ENCODE results near the gene GALNT2. TPM values are rescaled to one million over a fixed set of nuclear protein-coding genes. Genes with fewer than 3 reads are reported as not detected.

GALNT2 gene
- total RNA-seq, 1 donor from 2014 or later: 28.3 TPM

DNA sequence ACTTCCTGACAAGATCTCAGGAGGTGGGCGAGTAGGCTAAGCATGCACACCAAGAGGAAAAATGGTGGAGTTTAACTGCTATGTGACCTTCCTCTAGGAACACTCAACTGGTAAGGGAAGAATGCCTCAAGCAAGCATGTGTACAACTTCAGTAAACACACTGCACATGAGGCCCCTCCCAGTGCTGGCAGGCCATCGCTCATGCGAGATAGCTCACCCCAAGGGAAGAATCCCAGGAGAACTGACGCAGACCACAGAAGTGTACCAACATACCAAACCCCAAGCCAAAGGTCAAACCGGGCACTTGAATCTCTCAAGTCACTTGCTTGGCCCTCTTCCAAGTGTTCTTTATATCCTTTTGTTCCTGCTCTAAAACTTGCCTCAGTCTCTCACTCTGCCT is 40.5 kb upstream of the GALNT2 start:
- Histone ChIP-seq H3K9me3 (replicated peaks) (peaks cover 12% of the 10 kb centered on the region), H3K4me3 (no peak overlapping the region), H3K4me1 (no peaks in the 10 kb centered on the region), H3K27ac (replicated peaks) (no peak overlapping the region), H3K27me3 (ENCODE audit: low read depth) (no peaks in the 10 kb centered on the region), H3K36me3 (no peaks in the 10 kb centered on the region)
- no peak for DNase-seq
- intact Hi-C loops (cut with micrococcal nuclease): no loop called here
- no peak for TF ChIP-seq CTCF (IDR thresholded peaks at IDR 0.05; ENCODE audit: borderline replicate concordance)

- no peaks in the 10 kb centered on the region for H3K36me3 ChIP-seq
- no peak for DNase-seq
- no peak for TF ChIP-seq CTCF (IDR thresholded peaks at IDR 0.05; ENCODE audit: borderline replicate concordance)
- intact Hi-C loops (cut with micrococcal nuclease): no loop called here
- H3K27ac ChIP-seq (replicated peaks): no peak overlapping the region
- H3K4me1 ChIP-seq: no peaks in the 10 kb centered on the region
- no peaks in the 10 kb centered on the region for H3K27me3 ChIP-seq (ENCODE audit: low read depth)
- H3K4me3 ChIP-seq: no peak overlapping the region
- H3K9me3 ChIP-seq (replicated peaks): peaks cover 12% of the 10 kb centered on the region
Measured at GRCh38 chr1:230028602-230029223, 38.3 kb upstream of the GALNT2 start.

- Histone ChIP-seq H3K36me3 (no peaks in the 10 kb centered on the region), H3K27me3 (ENCODE audit: low read depth) (no peaks in the 10 kb centered on the region), H3K27ac (replicated peaks) (no peak overlapping the region), H3K4me1 (no peaks in the 10 kb centered on the region), H3K4me3 (no peak overlapping the region), H3K9me3 (replicated peaks) (peaks cover 15% of the 10 kb centered on the region)
- TF ChIP-seq CTCF (IDR thresholded peaks at IDR 0.05; ENCODE audit: borderline replicate concordance): no peak
- DNase-seq: no peak
- intact Hi-C loops (cut with micrococcal nuclease): no loop called here
Measured at GRCh38 chr1:230029244-230029941, 37.6 kb upstream of the GALNT2 start.

DNA sequence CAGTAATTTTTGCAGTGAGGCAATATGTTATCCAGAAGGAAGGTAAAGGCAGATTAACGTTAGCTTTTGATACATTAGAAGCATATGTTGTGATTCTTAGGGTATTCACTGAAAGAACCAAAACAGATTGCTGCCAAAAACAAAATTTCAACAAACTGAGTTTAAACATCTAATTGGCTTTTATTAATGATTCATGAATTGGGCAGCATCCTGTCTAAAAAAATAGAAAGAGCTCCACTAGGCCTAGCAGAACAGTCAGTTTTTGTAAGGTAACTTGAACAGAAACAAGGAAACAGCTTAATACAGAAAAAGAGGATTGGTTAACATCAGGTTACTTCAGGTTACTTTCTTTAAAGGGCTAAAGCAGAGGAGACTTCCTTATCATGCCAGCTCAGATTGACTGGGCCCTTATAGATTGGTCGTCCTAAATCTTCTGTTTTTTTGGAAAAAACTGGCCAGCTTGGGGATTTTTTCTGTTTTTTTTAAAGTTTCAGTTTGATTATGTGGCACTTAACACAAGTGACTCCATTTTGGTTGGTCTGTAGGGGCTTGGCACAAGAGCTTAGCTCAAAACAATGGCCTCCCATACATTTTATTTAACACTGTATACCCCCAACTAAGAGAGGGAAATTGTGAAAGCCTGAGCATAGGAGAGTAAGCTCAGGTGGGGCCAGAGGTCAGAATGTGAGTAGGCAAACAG is 36.8 kb upstream of the GALNT2 start:
- no peak for DNase-seq
- Histone ChIP-seq H3K36me3 (no peaks in the 10 kb centered on the region), H3K27me3 (ENCODE audit: low read depth) (no peaks in the 10 kb centered on the region), H3K4me1 (no peaks in the 10 kb centered on the region), H3K4me3 (no peak overlapping the region), H3K9me3 (replicated peaks) (peaks cover 24% of the 10 kb centered on the region), H3K27ac (replicated peaks) (no peak overlapping the region)
- no peak for TF ChIP-seq CTCF (IDR thresholded peaks at IDR 0.05; ENCODE audit: borderline replicate concordance)
- intact Hi-C loops (cut with micrococcal nuclease): no loop called here

DNA sequence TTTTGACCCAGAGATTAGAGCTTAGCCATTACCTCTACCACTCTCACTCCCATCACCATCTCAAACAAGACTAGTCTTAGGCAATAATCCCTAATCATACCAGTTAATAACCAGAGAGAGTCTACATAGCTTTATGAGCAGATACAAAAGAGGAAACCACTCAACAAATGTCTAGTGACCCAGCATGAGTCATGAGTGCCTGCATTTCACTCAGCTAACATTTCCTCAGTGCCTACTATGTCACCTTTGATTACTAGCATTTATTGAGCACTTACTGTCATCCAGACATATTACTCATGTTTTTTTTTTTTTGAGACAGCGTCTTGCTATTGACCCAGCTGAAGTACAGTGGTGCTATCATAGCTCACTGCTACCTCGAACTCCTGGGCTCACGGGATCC is 35.9 kb upstream of the GALNT2 start:
- no peak for TF ChIP-seq CTCF (IDR thresholded peaks at IDR 0.05; ENCODE audit: borderline replicate concordance)
- intact Hi-C loops (cut with micrococcal nuclease): no loop called here

More for the DNA sequence above, 35.9 kb upstream of the GALNT2 start:
- no peak overlapping the region for H3K4me3 ChIP-seq
- peaks cover 27% of the 10 kb centered on the region for H3K9me3 ChIP-seq (replicated peaks)
- DNase-seq: no peak
- H3K36me3 ChIP-seq: no peaks in the 10 kb centered on the region
- no peak overlapping the region for H3K27ac ChIP-seq (replicated peaks)
- H3K27me3 ChIP-seq (ENCODE audit: low read depth): no peaks in the 10 kb centered on the region
- no peaks in the 10 kb centered on the region for H3K4me1 ChIP-seq

Data from left ventricle myocardium inferior (tissue), 1 donor.